GM21423 (cell line): ENCODE results near the gene SLC25A12.
"Not testable (repeated sequence)": the region's sequence is repeated elsewhere in the genome, so short reads cannot be mapped to it uniquely, and the experiment has no call there.

ENCODE experiments used
- ATAC-seq: cut with Tn5 transposase; IDR thresholded peaks from one replicate; pipeline ENCODE4 v1.9.1; 2021; ENCODE audit warnings: mild to moderate bottlenecking, moderate library complexity; ENCODE audit not compliant: unreplicated experiment

The SLC25A12 gene

DNA sequence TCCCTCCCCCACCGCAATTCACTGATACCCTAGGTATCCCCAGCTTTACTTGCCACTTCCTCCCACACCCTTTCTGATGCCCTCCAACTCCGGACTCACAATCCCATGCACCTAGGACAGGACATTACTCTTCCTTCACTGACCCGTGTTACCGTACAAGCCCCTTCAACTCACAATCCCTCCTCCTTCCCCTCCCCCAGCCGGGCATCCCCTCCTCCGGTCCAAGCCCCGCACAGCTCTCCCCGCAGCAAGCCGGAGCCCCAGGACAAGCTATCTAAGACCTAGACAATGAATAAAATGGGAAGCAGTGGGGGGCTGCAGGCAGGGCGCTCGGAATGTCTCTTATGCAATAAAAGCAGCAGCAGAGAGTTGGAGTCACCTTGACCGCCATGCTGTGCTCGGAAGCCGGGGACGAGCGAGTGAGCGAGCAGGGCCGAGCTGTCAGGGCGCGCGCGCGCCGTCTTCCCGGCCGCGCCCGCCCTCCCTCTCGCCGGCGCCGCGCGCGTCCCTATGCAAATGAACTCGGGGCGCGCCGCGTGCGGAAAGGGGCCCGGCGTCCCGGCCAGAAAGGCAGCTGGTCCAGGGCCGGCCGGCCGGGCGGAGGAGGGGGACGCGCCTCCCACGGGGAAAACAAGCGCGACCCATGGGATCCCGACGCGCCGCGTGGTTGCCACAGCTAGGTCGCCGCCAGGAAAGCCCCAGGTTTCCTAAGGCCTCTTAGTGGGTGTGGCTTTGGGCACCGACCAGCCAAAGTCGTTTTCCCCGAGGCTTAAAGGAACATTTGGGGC is at the start of gene SLC25A12:
Gene SLC25A12, minus strand, starts transcription at position 421 of the 788 bp plus-strand sequence. Its CDS starts 30 bp downstream, at position 391.
- peak; percentile 94 for ATAC-seq

DNA sequence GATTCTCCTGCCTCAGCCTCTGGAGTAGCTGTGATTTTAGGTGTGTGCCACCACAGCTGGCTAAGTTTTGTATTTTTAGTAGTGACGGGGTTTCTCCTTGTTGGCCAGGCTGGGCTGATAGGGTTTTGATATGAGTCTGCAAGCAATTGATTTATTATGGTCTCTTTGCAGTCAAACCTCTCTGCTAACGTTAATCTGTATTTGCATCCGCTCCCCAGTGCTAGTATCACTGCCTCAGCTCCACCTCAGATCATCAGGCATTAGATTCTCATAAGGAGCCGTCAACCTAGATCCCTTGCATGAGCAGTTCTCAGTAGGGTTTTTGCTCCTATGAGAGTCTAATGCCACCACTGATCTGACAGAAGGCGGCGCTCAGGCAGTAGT is 47.3 kb upstream of the SLC25A12 start:
- ATAC-seq: no peak

GRCh38 chr2:171939743-171940071 is 45.7 kb upstream of the SLC25A12 start:
- ATAC-seq: no peak

- no peak for ATAC-seq
Observed at GRCh38 chr2:171939058-171939742, 45.2 kb upstream of the SLC25A12 start.

DNA sequence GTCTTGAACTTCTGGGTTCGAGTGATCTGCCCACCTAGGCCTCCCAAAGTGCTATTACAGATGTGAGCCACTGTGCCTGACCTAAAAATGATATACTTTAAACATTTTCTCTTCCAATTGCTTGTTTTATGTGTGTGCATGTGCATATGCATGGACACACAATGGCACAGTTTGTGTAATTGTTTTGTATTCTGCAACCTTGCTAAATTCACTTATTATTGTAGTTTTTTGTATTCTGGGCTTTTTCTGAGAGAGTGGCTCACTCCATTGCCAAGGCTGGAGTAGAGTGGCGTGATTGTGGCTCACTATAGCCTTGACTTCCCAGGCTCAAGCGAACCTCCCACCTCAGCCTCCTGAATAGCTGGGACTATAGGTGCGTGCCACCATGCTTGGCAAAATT is 36.3 kb upstream of the SLC25A12 start:
- no peak for ATAC-seq

DNA sequence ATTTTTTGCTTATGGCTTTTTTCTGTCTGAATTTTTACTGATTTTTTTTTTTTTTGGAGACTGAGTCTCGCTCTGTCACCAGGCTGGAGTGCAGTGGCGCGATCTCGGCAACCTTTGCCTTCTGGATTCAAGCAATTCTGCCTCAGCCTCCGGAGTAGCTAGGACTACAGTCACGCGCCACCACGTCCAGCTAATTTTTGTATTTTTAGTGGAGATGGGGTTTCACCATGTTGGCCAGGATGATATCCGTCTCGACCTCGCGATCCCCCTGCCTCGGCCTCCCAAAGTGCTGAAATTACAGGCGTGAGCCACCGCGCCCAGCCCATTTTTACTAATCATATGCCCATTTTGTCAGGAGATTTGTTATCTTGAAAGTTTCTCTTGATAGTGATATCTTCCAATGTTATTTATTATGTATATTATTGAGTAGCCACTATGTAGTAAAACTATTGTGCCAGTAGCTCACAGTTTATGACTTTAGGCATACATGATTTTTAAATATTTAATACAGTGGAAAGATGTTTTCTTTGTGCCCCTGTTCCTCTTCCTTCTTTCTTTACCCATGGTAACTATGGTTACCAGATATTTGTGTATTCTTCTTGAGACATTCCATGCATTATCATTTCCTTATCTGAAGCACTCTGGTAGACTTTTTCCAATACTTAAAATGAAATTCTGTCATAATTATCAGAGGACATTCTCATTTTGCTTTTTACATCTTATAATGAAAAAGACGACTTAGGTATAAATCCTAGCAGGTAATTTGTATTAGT is 30.3 kb upstream of the SLC25A12 start:
- no peak for ATAC-seq

DNA sequence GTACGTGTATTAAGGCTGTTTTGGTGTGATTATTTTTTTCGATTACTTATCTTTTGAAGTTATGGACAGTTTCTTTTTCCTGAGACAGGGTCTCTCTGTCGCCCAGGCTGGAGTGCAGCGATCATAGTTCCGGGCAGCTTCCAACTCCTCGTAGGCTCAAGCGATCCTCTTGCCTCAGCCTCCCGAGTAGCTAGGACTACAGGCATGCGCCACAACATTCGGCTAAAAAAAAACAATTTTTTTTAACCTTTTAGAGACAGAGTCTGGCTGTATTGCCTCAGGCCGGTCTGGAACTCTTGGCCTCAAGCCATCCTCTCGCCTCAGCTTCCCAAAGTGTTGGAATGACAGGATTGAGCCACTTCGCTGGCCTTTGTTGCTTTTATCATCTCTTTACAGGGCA is 29.2 kb upstream of the SLC25A12 start:
- ATAC-seq: no peak

- peak; percentile 94 for ATAC-seq
Observed at GRCh38 chr2:171922230-171923022, 28.4 kb upstream of the SLC25A12 start, which contains the start of gene HAT1. HAT1 (plus strand) TSS chr2:171922461; CDS start chr2:171922501, 40 bp downstream.

GRCh38 chr2:171921970-171922229 is 27.9 kb upstream of the SLC25A12 start:
- ATAC-seq: no peak

GRCh38 chr2:171919453-171919852 is 25.4 kb upstream of the SLC25A12 start:
- ATAC-seq: no peak

- no peak for ATAC-seq
Observed at GRCh38 chr2:171913517-171913916, 19.5 kb upstream of the SLC25A12 start.

DNA sequence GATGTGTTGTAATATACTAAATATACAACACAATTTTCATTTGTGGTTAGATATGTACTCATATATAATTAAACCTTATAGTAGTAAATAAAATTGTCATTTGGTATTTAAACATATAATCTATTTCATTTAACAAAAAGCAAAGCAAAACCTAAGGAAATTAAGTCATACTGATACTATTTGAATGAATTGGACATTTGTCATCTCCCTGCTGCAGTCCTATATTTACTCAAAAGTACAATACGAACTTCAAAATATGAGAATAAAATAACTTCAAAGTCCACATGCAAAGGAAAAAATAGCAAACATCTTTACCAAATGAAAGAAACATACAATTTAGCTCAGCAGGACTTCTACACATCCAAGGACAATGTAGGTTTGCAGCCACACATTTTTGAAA is 16.4 kb upstream of the SLC25A12 start:
- no peak for ATAC-seq

GRCh38 chr2:171909266-171909665 is 15.2 kb upstream of the SLC25A12 start:
- ATAC-seq: no peak

GRCh38 chr2:171908235-171908634 is 14.2 kb upstream of the SLC25A12 start:
- ATAC-seq: no peak

- ATAC-seq: peak; percentile 55
Observed at GRCh38 chr2:171902840-171903420, 8.9 kb upstream of the SLC25A12 start.

DNA sequence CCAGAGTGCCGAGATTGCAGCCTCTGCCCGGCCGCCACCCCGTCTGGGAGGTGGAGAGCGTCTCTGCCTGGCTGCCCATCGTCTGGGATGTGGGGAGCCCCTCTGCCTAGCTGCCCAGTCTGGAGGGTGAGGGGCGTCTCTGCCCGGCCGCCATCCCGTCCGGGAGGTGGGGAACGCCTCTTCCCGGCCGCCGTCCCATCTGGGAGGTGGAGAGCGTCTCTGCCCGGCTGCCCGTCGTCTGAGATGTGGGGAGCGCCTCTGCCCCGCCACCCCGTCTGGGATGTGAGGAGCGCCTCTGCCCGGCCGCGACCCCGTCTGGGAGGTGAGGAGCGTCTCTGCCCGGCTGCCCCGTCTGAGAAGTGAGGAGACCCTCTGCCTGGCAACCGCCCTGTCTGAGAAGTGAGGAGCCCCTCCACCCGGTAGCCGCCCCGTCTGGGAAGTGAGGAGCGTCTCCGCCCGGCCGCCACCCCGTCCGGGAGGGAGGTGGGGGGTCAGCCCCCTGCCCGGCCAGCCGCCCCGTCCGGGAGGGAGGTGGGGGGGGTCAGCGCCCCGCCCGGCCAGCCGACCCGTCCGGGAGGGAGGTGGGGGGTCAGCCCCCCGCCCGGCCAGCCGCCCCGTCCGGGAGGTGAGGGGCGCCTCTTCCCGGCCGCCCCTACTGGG is 5.7 kb upstream of the SLC25A12 start:
- not testable (repeated sequence) for ATAC-seq

GRCh38 chr2:171895786-171896185 is 1.7 kb upstream of the SLC25A12 start:
- ATAC-seq: no peak

GRCh38 chr2:171894612-171894947 is 536 bp upstream of the SLC25A12 start:
- ATAC-seq: no peak

- ATAC-seq: peak; percentile 28
Observed at GRCh38 chr2:171893196-171893823, 734 bp downstream of the SLC25A12 start.

GRCh38 chr2:171889808-171890207 is 4.2 kb downstream of the SLC25A12 start:
- no peak for ATAC-seq
